ENCODE data around the gene TTLL11.

DNA sequence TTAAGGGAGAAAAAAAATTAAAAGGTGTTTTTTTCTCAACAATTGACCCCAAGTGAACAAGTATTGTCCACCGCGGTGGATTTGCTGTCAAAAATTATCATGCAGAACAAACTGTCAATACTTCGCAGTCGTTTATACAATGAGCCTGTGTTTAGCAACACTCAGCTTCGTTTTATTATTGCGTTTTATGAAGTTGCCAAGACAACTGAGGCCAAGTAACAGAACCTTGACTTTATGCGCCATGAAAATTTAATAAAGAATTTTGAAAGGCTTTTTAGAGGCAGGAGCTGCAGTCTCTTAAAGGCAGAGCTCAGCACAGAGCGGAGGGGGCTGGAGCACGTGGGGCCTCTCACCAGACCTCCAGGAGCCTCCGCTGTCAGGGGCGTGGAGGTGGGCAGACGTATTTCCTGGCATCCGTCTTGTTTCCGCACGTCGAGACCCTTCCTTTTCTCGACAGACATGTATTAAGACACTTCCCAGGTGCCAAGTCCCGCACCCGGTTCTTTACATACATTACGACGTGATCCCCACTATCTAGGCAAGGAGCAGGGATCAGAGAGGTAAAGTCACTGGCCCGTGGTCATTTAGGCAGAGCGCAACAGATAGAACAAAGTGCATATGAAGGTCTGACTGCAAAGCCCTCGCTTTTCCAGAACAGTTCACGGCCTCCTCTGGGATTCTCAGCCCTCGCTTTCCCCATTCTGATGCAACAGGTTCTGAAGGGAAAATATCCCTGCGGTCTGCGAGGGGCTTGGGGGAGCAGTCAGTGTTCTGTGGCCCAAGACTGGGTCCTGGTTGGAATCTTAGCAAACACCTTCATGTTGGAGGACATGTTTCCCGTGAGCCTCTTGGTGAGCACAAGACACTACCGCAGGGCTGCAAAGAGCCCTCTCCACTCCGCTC is 277.3 kb downstream of the TTLL11 start:
- TF ChIP-seq CTCF (IDR thresholded peaks at IDR 0.05) (no peak), EP300 (IDR thresholded peaks at IDR 0.05) (no peak), POLR2A (IDR thresholded peaks at IDR 0.05) (no peak)

All from gastroesophageal sphincter (tissue), 3 donors.